Activated CD4-positive, CD25-positive, alpha-beta regulatory T cell treated with anti-CD3 and anti-CD28 coated beads, Interleukin-2, amount 50 U/mL, for 16 hours (primary cell): ENCODE data around the gene ANXA9.

ENCODE experiments used
- DNase-seq: peaks from one replicate; pipeline ENCODE4 v3.0.0-alpha.2; 2020; ENCODE audit warnings: low read depth, low spot score

ANXA9 gene

GRCh38 chr1:151003180-151003579 lies 21.1 kb downstream of the ANXA9 start:
- no peak for DNase-seq

DNA sequence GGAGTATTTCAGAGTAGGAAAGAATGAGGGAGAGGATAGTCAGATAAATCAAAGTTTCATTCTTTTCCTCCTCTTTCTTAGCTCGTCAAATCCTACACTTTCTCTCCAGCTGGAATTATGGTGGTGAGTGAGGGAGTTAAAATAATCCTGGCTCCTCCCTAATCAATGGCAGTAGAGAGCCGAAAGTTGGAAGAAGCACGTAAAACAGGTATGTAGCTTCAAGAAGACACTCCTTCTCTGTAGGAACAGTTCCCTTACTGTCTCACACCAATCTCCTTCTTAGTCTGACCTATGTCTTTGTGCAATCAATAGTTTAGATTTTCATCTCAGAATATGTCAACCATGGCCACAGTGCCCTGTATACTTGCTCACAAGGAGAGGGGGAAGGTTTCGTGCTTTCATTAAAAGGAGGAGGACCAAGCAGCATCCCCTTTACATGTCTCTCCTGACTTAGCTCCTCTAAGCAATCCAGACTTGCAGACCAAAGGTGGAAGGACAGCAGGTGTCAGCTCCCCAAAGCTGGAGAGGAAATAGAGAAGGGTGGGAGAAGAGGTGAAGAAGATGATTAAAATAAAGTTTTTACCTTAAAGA lies 23.7 kb downstream of the ANXA9 start:
- no peak for DNase-seq

- no peak for DNase-seq
Measured at GRCh38 chr1:151006327-151007052, 24.4 kb downstream of the ANXA9 start, which contains the start of gene MINDY1. Gene MINDY1, minus strand, starts transcription at chr1:151006902. Its CDS starts 4,285 bp downstream, at chr1:151002617.

GRCh38 chr1:151007853-151008243 lies 25.8 kb downstream of the ANXA9 start:
- no peak for DNase-seq

DNA sequence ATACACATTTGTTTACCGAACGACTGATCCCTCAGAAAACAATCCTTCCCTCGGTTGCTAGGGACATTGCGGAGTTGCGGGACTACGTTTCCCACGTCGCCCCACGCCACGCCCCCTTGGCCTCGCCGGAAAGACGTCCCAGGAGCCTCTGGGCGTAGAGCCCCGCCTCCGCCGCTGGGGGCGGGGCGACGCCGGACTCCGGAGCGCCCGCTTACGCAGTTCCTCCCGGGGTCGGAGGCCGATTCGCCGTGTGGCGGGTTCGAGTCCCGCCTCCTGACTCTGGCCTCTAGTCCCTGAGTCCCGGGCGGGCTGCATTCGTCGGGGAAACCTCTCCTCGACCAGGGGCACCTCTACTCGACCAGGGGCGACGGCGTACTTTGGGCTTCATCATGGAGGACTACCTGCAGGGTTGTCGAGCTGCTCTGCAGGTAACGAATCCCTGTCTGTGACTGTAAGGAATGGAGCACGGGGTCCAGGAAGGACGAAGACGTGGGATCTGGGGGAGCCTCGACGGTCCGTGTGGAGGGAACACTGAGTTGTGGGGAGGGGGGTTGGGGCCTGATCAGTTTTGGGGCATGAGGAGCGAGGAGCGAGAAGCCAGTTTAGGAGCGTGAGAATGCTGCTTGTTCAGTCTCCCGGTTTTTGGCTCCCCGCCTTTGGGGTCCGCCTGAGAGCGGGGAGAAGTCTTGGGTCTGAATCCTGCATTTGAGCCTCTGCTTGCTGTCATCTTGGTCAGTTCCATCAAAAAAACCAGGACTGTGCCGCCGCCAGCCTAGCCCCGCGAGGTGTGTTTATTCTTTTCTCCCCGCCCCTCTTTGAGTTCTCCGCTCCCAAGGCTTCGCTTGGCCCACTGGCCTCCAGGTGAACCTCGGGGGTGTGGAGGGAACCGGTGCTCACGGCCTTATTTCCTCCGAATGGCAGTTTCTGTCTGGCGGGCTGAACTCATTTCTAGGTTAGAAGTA lies 26.4 kb downstream of the ANXA9 start, which contains the start of gene PRUNE1:
PRUNE1 (plus strand) TSS at position 206 of the 962 bp plus-strand sequence; CDS start at position 390, 184 bp downstream.
- peak; percentile 88 for DNase-seq

DNA sequence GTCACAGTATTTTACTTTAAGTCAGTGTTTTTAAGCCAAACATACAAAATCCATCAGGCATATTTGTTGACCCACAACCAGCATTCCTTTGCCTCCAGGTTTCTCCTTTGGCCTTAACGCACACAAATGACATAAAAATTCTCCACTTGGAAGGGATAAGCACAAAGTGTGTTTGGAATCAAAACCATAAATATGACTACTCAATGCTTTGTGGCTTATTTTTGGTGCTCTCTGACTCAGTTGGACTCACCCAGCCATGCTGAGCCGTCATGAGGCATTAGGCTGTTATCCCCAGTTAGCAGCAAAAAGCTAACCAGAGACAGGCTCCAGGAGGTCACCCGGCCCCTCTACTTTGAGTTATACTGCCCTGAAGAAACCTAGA lies 27.1 kb downstream of the ANXA9 start:
- DNase-seq = no peak

DNA sequence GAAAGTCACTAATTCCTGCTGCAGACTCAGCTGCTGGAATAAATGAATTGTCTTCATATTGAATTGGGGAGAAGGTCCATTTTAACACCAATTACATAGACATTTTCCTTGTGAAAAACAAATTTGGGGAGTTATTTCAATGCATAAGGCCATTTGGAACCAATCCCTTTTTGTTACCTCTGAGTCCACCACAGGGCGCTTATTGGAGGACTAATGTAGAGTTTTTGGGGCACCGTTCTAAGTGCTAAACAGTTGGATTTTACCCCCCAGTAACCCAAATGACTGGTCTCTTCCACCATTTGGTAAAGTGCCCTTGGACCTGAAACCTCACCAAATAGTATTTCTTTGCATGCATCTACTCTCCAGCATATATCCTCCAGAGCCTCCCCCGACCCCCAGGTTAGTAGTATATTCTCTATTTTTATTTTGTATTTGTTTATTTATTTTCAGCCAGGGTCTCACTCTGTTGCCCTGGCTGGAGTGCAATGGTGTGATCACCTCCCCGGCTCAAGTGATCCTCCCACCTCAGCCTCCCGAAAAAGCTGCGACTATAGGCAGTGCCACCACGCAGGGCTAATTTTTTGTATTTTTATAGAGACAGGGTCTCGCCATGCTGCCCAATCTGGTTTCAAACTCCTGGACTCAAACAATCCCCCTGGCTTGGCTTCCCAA lies 27.7 kb downstream of the ANXA9 start:
- DNase-seq = no peak

GRCh38 chr1:151010346-151010726 lies 28.2 kb downstream of the ANXA9 start:
- no peak for DNase-seq

GRCh38 chr1:151011154-151011850 lies 29.2 kb downstream of the ANXA9 start:
- no peak for DNase-seq

DNA sequence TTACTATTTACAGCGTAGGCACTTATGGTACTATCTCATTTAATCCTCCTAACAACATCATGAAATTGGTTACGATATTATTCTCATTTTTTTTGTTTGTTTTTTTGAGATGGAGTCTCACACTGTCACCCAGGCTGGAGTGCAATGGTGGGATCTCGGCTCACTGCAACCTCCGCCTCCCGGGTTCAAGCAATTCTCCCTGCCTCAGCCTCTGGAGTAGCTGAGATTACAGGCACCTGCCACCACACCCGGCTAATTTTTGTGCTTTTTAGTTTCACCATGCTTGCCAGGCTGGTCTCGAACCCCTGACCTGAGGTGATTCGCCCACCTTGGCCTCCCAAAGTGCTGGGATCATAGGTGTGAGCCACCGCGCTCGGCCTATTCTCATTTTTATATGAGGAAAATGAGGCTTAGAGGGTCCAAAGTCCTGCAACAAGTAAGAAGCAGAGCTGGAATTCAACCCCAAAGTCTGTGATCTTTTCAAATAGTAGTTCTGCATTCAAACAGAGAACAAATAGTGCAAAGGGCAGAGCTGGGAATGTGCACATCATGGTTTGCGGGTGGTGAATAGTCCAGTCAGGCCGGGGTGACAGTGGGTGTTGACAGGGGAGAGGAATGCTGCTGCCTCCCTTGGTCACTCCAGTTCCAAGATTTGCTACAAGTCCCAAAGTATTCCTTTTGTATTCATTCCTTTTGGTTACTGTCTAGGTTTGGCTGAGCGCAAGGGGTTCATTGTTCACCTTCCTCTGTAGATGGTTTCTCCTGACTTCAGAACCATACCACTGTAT lies 30.8 kb downstream of the ANXA9 start:
- no peak for DNase-seq

GRCh38 chr1:151013518-151013917 lies 31.4 kb downstream of the ANXA9 start:
- no peak for DNase-seq

- DNase-seq = peak; percentile 63
Measured at GRCh38 chr1:151024540-151025146, 42.6 kb downstream of the ANXA9 start.

- DNase-seq = no peak
Measured at GRCh38 chr1:151026460-151026859, 44.4 kb downstream of the ANXA9 start.

DNA sequence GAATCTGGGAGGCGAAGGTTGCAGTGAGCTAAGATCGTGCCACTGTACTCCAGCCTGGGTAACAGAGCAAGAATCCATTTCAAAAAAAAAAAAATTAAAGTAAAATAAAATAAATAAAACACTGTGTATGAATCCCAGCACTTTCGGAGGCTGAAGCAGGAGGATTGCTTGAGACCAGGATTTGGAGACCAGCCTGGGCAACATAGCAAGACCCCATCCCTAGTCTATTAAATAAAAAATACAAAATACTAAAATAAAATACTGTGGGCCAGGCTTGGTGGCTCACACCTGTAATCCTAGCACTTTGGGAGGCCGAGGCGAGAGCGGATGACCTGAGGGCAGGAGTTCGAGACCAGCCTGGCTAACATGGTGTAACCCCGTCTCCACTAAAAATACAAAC lies 50.1 kb downstream of the ANXA9 start:
- no peak for DNase-seq

- DNase-seq = no peak
Measured at GRCh38 chr1:151035167-151035566, 53.1 kb downstream of the ANXA9 start.

DNA sequence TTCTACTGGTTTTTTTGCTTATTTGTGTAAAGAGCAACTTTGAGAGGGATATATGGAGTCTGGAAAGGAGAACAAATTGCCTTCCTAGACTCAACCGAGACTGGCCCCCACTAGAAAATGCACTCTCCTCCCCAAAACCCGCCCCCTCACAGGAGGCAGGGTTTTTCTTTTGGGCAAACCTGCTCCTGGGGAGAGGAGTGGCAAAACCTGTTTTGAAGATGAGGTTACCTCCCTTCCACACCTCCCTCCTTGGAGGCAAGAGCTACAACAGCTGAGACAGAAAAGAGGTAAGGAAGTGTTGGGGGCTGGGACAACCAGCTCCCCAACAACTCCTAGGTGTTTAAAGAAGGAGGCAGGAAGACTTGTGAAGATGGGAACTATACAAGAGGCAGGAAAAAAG lies 54.3 kb downstream of the ANXA9 start, which contains the start of gene BNIPL:
BNIPL (plus strand) TSS at position 231 of the 400 bp plus-strand sequence; CDS start at position 371, 140 bp downstream.
- no peak for DNase-seq

DNA sequence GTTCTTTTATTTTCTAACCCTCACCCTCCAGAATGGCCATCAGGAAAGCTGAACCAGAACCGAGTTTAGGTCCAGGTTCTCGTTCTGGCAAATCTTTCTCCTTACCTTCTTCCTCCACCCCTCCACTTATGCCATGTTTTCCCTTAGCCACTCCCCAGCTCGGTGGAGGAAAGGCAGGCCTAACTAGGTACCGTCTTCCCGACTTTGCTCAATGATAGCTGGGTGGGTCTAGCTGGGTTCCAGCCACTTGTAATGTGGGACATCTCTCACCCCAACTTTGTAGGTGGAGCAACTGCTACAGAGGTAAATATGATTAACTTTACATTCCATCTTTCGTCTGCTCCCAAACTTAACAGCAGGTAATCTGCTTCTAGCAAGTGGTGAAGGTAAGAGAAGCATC lies 54.9 kb downstream of the ANXA9 start:
- no peak for DNase-seq

- no peak for DNase-seq
Measured at GRCh38 chr1:151039521-151039920, 57.4 kb downstream of the ANXA9 start.

DNA sequence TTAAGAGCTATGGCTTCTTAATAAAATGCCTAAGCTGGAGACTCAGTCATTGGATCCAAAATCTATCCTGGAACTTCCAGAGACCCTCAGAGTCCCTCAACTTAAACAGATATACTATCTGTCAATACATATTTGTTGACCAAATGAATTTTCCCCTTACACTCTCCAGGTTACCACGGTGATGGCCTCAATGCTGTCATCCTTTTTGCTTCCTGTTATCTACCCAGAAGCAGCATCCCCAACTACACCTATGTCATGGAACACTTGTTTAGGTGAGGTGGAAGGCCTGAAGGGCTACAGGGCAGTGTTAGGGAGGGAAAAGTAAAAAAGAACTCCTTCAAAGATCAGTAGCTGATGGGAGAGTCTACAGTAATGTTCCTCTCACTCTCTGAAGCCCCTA lies 61.1 kb downstream of the ANXA9 start:
- DNase-seq = no peak
